Measurements from ENCODE around the gene ANGPTL2.
"Not testable (repeated sequence)": the region's sequence is repeated elsewhere in the genome, so short reads cannot be mapped to it uniquely, and the experiment has no call there.

Gene ANGPTL2

DNA sequence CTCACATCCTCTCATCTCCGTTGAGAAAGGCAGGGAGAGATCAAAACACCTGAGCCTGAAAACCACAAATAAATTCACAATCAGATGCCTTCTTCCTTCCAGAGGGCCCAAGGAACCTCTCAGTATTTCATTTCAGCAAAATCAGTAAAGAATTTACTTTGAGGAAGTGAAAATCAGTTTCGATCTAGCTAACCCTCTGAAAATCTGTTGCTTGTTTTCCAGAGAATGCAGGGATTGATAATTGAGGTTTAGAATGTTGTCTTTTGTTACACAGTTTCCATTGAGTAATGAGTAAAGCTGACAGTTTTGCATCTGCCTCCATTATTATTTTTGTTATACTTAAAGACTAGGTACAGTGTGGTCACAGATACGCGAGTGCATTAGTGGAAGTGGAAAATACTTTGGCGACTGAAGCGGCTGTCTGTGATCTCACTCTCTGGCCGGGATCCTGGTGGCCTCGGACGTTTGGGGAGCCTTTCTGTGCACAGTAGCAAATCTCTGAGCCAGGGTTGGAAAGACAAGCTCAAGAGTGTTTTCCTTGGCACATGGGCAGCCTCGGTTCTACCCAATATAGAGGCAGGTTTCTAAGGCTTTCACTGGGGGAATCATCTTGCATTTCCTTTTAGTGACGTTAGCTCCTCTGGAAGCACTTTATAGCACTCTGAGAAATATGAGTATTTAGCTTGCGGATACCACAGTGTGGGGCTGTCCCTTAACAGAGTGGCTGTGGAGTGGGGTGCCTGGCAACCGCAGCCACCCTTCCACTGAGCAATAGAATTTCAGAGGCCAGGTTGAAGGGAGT is 32.2 kb upstream of the ANGPTL2 start:
- DNase-seq (ENCODE audit: low read depth, low spot score), result no peak

DNA sequence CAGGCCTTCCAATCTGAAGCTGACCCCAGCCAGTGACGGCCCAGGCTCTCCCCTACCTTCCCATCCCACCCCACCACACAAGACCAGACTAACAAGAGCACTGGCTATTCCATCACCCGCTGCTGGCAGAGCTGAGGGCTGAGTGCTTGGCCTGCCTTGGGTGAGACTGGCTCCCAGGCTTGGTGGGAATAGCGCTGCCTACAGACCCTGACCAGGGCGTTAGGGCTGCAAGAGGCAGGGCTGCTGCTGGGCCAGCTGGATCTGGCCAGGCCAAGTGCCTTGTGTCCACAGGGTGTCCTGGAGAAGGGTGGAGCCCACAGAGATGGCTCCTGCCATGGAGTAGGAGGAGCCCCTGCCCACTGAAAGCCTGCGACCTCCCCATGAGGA is 31.6 kb upstream of the ANGPTL2 start:
- DNase-seq (ENCODE audit: low read depth, low spot score), result no peak

DNA sequence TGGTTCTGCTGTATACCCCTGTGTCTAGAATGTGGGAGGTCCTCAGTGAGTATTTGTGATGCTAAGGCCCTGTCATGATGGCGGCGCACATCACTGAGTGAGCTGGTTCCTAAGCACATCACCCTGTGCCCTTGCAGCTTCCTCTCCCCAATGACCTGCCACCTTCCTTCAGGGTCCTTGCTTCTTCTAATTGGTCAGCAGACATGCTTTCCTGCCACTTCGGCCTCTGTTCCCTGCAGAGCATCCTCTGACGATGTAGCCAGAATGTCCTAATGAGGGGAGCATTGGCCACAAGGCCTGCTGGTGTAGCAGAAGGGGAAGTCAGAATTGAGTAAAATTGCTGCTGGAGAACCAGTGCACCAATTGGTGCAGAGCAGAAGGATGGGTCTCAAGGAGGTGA is 31.1 kb upstream of the ANGPTL2 start:
- DNase-seq (ENCODE audit: low read depth, low spot score), result no peak

DNA sequence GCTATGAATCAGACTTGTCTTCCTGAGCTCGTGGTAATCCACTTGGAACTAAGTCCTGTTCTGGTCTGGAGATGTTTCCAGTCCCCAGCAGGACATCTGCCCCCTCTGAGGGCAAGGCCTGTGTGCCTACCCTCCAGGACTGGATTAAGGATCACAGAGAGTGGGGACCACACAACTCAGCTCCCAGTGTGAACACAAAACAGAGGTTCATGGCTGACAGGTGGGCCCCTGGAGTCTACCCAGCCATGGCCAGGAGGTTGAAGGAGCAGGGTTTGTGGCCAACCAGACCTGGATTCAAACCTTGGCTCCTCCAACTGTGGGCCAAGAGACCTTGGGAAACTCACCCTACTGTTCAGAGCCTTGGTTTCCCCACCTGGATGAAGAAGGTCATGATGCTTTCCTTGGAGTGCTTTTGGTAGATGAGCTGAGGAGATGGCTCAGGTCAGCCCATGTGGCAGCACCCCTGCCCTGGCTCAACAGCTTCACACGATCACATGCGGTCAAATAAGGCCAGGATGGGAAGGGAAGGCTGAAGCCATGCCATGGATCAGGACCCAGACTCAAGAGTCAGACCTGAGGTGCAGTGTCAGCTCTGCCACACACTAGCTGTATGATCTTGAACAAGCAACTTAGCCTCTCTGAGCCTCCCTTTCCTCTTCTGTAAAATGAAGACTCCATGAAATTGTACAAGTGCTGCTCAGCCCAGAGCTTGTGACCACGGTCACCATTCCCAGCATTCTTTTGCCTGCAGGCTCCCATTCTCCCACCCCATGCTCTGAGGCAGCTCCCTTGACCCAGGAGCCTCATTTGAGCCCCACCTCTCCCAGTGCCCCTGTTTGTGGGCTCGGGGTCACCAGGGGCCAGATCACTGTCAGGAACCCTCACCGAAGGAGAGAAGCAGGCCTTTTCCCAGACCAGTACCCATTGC is 27.3 kb upstream of the ANGPTL2 start:
- no peak for DNase-seq (ENCODE audit: low read depth, low spot score)

DNA sequence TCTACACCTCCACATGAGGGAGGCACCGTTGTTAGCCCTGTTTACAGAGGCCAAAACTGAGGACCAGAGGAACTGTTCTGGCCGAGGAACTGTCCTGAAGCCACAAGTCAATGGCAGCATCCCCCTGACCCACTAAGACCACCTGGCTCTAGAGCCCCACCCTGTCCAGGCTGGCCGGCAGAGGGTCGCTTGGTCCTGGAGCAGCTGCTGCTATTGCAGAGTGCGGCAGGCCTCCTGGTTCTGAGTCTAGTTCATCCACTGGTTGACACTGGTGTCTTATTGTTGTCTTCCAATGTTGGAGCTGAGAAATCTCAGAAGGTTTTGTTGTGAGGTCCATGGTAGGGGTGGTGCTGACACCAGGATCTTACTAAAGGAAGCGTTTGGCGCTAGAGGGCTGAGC is 26.6 kb upstream of the ANGPTL2 start:
- no peak for DNase-seq (ENCODE audit: low read depth, low spot score)

DNA sequence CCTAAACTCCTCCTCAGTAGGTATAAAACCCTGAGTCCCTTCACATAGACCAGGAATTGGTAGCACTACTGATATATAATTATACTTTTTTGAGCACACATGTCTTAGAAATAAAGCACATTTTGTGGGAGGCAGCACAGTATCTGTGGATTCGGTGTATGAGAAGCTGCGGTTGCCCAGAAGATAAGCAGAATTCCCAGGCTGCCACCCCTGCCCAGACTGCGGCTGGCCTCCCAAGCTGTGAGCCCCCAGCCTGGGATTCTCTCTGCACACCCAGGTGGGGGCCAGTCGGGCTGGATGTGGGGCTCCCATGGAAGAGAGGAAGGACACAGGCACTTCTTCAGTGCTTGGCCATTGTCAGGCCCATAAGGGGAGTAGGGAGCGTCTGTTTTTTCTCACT is 25.6 kb upstream of the ANGPTL2 start:
- no peak for DNase-seq (ENCODE audit: low read depth, low spot score)

DNA sequence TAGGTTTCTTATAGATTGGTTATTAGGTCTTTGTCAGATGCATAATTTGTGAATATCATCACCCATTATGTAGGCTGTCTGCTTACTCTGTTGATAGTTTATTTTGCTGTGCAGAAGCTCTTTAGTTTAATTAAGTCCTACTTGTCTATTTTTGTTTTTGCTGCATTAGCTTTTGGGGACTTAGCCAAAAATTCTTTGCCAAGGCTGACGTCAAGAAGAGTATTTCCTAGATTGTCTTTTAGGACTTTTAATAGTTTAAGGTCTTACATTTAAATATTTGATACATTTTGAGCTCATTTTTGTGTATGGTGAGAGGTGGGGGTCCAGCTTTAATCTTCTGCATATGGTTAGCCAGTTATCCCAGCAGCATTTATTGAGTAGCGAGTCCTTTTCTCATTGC is 24.8 kb upstream of the ANGPTL2 start:
- DNase-seq (ENCODE audit: low read depth, low spot score), result no peak

DNA sequence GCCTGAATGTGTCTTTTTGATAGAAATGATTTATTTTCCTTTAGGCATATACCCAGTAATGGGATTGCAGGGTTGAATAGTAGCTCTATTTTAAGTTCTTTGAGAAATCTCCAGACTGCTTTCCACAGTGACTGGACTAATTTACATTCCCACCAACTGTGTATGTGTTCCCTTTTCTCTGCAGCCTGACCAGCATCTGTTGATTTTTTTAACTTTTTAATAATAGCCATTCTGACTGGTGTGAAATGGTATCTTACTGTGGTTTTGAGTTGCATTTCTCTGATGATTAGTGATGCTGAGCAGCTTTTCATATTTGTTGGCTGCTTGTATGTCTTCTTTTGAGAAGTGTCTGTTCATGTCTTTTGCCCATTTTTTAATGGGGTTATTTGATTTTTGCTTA is 24.4 kb upstream of the ANGPTL2 start:
- DNase-seq (ENCODE audit: low read depth, low spot score), result not testable (repeated sequence)

DNA sequence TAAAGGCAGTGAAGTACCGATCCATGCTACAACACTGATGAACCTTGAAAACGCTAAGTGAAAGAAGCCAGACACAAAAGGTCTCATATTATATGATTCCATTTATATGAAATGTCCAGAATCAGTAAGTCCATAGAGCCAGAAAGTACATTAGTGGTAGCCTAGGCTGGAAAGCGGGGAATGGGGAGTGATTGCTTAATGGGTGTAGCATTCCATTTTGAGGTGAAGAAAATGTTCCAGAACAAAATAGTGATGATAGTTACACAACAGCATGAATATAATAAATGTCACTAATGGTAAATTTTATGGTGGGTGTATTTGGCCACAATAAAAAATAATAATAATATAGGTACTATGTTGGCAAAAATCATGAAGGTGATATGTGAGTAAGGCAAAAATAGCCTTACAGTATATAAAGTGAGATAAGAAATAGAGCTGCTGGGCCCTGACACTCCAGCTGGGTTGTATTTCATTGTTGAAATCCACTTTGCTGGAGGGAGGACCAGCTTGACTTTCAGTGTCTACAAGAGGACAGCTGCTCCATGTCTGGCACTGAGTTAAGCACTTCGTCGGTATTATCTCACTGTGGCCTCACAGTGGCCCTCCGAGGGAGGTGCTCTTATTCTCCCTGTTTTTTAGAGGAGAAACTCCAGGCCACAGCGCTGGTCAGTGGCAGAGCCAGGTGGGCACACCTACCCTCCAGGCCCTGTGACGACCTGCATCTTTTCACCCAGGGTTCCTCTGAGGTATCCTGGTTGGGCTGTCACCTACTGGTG is 22.4 kb upstream of the ANGPTL2 start:
- DNase-seq (ENCODE audit: low read depth, low spot score), result no peak

DNA sequence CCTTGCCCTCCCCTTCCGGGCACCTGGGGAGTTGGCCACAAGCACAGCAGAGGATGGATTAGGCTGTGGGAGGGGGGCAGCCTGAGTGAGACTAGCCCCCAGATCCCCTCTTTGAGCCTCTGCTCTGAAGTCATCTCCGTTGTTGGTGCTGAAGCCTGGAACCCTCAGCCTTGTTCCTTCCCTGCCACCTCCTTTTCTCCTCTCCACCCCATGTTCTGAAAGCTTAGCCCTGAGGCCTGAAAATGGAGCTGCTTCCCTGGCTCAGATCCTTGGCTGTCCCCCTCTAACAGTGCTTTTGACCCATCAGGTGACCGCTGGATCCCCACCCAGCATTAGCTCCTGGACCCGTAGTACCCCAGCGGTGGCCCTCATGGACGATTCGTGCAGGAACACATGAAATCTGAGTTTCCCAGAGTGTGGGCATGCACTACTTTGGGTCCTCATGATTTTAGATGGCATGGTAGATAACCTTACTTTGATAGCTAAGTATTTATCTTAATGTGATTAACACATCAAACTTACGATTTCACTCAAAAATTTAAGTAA is 21.6 kb upstream of the ANGPTL2 start:
- no peak for DNase-seq (ENCODE audit: low read depth, low spot score)

DNA sequence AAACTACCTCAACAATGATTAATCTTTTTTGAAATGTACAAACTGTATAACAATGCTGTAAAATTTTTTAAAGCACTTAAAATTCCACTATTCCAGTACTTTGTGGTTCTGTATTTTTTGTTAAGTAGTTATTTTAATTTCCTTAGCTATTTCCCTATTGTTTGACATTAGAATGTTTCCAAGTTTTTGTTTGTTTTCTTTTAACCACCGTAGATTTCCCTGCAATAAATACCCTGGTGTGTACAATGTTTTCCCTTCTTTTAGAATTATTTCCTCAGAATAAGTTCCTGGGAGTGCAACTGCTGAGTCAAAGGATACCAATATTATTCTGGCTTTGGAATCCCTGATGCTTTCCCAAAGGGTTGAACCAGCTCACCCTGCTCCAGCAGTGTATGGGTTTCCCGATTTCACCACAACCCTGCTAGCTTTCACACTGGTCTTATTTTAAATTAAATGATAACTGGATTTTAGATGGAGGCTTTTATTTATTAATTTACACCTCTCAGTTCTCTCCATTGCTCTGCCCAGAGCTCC is 20.6 kb upstream of the ANGPTL2 start:
- no peak for DNase-seq (ENCODE audit: low read depth, low spot score)

DNA sequence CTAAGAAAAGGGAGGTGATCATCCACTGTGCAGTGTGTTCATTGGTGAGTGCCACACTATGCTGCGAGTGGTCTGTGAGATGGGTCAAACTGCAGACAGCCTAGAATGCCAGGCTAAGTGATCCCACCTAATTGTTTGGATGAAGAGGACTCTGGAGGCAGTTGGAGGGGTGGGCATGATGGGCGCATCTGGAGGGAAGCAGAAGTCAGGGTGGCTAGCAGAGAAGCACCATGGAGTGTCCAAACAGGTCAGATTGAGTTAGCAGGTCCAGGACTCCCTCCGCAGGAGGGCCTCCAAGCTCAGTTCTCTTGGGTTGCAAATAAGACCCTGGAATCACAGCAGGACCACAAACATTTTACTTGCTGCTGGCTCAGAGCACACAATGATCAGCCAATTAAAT is 19.9 kb upstream of the ANGPTL2 start:
- DNase-seq (ENCODE audit: low read depth, low spot score), result no peak

DNA sequence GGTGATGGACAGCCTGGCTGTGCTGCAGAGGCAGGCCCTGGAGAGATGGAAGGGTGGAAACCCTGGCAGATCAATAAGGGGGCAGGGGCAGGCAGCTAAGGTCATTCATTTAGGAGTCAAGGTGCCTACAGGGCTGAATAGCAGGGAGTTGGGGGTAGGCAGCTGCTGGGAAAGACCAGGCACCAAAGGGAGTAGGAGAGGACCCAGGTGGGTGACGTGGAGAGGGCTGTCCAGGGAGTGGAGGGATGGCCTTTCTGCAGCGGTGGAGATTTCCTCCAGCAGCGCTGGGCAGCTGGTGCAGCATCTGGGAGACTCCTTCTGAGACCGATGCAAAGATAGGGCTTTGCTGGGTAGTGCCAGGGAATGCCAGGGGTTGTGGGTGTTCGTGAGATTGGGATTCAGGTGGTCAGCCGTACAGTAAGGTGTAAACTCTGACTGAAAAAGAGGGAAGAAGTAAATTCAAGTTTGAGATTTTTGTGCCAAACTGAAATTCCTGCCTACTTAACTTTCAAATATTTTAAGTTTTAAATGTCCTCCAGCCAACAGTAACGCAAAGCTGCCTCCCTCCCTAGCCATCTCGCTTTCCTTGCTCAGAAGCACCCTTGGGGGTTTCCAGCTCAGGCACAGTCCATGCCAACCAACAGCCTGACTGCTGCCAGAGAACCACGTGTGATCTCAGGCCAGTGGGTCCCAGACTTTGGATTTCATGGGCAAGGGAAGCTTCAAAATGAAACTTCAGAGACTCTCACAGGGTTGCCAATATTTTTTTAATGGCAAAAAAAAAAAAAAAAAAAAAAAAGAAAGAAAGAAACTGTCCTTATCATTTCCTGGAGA is 18.6 kb upstream of the ANGPTL2 start:
- DNase-seq (ENCODE audit: low read depth, low spot score), result no peak

DNA sequence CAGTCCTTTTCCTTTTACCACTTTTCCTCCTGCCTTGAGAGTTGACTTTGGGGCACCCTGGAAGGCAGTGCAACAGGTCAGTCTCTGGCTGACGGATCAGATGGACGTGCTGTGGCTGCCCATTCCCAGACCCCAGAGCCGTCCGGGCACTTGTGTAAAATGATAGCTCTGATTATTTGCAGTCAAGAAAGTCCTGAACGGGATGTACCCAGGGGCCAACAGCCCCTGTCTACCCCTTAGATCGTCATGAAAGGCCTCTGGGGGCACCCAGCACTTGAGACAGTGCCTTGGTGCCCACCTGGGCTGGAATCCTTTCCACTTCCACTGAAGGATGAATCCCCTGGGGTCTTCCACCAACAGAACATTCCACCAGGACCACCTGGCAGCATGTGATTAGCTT is 17.7 kb upstream of the ANGPTL2 start:
- no peak for DNase-seq (ENCODE audit: low read depth, low spot score)

DNA sequence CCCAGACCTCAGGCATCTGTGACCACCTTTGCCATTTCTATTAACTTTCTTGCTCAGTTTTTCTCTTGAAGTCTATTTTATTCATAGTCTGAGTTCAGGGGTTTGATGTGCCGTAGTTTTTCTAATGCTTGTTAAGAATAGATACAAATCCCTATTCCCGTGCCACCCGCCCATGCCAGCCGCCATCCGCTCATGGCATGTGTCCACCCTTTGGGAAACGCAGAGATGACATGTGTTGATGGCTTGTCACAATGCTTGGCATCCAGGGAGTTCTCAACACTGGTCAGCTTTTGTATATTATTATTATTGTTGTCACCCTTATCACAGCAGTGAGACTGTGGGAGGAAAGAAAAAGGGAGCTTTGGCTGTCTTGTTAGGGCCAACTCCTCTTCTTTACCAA is 17.3 kb upstream of the ANGPTL2 start:
- no peak for DNase-seq (ENCODE audit: low read depth, low spot score)

DNA sequence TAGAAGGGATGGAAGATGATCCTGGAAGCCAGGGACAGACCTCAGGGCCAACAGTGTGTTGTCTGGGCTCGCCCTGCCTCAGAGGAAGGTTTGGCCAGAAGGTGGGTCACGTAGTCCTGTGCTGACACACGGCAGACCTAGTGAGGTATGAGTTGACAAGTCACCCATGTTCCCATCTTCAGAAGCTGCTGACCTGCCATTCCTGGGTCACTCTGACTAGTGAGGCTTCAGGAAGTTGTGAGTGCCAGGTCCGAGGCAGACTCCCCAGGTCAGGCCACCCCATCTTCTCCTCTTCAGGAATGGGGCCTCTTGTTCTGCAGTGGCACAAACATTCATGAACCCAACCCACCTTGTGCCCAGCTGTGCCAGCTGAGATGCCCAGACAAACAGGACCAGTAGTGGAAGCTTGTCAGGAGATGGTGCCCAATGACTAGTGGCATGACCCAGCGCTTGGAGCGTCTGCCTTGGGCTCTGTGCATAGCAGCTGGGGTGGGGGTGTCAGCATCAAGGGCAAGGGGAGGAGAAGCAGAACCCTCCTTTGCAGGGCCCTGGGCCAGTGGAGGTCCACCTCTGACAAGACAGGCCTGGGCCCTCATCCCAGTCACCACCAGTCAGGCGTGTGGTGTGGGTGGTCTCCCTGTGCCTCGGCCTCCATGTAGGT is 16.8 kb upstream of the ANGPTL2 start:
- DNase-seq (ENCODE audit: low read depth, low spot score), result no peak

DNA sequence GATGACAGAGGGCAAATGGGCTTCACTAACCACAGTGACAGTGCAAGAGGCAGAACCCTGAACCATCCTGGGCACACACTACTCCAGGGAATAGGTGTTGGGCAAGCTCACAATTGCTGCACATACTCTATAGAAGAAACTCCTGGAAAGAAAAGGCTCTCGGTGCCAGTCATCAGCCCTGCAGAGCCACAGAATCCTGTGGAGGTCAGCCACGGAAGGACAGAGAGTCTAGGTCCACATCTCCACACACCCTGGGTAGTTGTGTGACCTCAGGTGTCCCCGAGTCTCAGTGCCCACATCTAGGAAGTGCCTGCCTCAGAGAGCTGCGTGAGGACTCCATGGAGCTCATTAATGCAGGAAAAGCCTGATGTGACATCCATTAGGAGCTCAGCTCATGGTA is 16.0 kb upstream of the ANGPTL2 start:
- DNase-seq (ENCODE audit: low read depth, low spot score), result no peak

DNA sequence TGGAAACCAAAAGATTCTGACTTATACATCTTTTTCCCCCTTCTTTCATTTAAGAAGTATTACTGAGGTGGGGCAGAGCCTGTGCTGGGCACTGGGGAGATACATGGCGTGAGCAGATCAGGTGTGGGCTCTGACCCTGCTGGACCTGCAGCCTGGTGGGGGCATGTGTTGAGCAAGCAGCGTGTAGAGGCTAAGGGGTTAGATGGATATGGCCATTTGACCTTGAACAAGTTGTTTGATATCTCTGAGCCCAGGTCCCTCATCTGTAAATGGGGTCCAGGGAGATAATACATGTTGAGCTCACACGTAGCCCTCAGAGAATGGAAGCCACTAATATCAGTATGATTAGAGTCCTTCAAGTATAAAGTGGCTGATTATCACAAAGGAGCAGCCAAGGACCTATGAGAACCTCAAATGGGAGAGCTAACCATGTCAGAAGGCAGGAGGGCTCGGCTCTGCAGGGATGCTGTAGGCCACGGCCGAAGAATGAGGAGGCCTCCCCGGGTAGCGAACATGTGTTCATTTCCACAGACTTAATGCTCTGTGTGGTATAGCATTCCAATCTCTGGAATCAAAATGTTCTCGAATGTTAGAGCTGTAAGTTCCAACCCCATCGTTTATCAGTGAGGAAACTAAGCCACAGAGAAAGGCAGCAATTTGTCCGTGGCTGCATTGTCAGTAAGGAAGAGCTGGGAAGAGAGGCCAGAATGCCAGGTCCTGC is 15.4 kb upstream of the ANGPTL2 start:
- DNase-seq (ENCODE audit: low read depth, low spot score), result no peak

DNA sequence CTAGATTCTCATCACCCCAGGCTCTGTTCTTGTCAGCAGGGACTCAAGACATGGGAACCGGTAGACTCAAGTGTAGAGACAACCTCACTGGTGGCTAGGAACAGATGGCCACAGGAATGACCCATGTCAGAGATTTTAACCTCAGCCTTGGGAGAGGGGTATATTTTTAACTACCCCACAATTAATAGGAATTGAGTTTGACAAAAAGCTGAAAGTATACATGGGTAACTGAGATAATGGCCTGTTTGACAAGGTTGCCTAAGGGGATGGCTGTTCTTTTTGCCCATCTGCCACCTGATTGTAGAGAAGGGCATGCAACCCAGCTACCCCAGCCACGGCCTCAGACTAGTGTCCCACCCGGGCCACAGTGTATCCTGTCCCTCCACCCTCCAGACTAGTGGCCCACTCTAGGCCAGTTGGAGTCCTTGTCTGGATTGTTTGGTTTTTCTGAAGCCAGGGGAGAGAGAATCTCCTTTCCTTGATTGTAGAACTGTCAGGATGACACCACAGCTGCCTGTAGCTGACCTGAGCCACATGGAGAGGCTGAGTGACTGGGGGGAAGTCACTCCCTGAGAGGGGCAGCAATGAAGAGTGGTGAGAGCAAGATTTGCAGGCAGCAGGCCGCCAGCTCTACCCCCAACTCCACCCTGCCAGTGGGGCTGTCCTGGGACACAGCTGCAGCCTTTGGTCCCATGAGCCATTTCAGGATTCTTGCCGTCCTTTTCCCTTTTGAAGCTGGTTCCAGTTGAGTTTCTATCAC is 14.6 kb upstream of the ANGPTL2 start:
- no peak for DNase-seq (ENCODE audit: low read depth, low spot score)

All from iPS DF 19.7 (cell line).